ENCODE data around the gene SYNGR4.

- TF ChIP-seq POLR2A (IDR thresholded peaks at IDR 0.05) (no peak), POLR2AphosphoS5 (IDR thresholded peaks at IDR 0.05) (no peak)
- TF ChIP-seq, protein P1, sequence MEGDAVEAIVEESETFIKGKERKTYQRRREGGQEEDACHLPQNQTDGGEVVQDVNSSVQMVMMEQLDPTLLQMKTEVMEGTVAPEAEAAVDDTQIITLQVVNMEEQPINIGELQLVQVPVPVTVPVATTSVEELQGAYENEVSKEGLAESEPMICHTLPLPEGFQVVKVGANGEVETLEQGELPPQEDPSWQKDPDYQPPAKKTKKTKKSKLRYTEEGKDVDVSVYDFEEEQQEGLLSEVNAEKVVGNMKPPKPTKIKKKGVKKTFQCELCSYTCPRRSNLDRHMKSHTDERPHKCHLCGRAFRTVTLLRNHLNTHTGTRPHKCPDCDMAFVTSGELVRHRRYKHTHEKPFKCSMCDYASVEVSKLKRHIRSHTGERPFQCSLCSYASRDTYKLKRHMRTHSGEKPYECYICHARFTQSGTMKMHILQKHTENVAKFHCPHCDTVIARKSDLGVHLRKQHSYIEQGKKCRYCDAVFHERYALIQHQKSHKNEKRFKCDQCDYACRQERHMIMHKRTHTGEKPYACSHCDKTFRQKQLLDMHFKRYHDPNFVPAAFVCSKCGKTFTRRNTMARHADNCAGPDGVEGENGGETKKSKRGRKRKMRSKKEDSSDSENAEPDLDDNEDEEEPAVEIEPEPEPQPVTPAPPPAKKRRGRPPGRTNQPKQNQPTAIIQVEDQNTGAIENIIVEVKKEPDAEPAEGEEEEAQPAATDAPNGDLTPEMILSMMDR (IDR thresholded peaks at IDR 0.05): no peak
These were observed 41.7 kb downstream of the SYNGR4 start for GRCh38 chr19:48405850-48406249.

Data from transverse colon (tissue), 4 donors.